Subcutaneous abdominal adipose tissue (tissue), 5 donors: ENCODE measurements around the gene PEX12.

Experiments used
- H3K27ac ChIP-seq: one replicate; pipeline ENCODE4 v1.7.0; 2013; ENCODE audit warnings: low read depth, mild to moderate bottlenecking, inconsistent platforms, low read length, moderate library complexity
- H3K27me3 ChIP-seq, 5 donors: one replicate each; pipeline ENCODE4 v1.7.0; 2013; ENCODE audit warnings: low read length in 5 of 5, inconsistent platforms in 1 of 5; ENCODE audit not compliant: control insufficient read depth in 5 of 5, insufficient read depth in 4 of 5
- H3K36me3 ChIP-seq, 5 donors: one replicate each; pipeline ENCODE4 v1.7.0; 2013; ENCODE audit warnings: low read length in 5 of 5; ENCODE audit not compliant: control insufficient read depth in 5 of 5, insufficient read depth in 5 of 5
- H3K4me1 ChIP-seq, 5 donors: one replicate each; pipeline ENCODE4 v1.7.0; 2013; ENCODE audit warnings: low read length in 5 of 5, mild to moderate bottlenecking in 3 of 5, moderate library complexity in 1 of 5; ENCODE audit not compliant: control insufficient read depth in 5 of 5, insufficient read depth in 5 of 5
- H3K4me3 ChIP-seq, 5 donors: one replicate each; pipeline ENCODE4 v1.7.0; 2013; ENCODE audit warnings: low read length in 5 of 5, low read depth in 1 of 5
- H3K9ac ChIP-seq, 5 donors: one replicate each; pipeline ENCODE4 v1.7.0; 2013; ENCODE audit warnings: low read length in 5 of 5, mild to moderate bottlenecking in 4 of 5, moderate library complexity in 3 of 5
- H3K9me3 ChIP-seq, 5 donors: one replicate each; pipeline ENCODE4 v1.7.0; 2013; ENCODE audit warnings: low read length in 5 of 5; ENCODE audit not compliant: control insufficient read depth in 5 of 5
- donor health status: healthy.
- donor health status: healthy.
- donor health status: healthy.
- donor health status: healthy.
- donor health status: healthy.

Gene PEX12

DNA sequence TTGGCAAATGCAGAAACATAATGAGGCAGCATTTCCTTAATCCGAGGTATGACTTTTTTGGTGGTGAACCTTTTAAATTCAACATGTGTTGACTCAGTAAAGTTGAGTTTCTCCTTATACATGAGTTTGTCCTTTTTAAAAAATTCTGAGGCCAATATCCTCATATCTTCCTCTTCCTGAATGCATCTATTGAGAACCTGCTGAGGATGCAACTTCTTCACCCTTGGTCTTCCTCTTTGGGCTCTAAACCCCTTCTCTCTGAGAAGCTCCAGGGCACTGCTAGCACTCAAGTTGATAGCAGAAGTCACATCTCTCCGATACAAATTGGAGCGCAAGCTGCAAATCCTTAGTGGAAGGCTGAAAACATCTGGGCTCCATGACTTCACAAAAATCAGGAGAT, 21.0 kb downstream of the PEX12 start:
- Histone ChIP-seq H3K9ac (no peak overlapping the region), H3K9me3 (no peaks in the 10 kb centered on the region), H3K4me3 (no peak overlapping the region), H3K27me3 (peaks cover 0 to 6% (median 0%) of the 10 kb centered on the region in 5 donors), H3K36me3 (no peaks in the 10 kb centered on the region), H3K27ac (no peak overlapping the region), H3K4me1 (no peaks in the 10 kb centered on the region)

DNA sequence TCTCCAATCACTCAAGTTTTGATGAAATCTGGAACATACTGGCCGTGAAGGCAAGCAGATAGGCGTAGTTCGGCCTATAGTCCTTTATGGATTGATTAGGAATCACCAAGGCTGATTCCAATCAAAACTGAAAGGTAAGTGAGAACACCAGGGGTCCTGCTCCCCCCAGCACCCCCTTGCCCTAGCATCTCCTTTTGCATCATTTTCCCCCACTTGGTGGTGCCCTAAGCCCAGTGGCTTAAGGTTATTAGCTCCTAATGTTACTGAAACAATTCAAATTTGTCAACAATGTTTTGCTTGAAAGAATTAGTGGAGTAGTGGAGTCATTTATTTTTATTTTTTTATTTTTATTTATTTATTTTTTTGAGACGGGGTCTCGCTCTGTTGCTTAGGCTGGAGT, 22.7 kb downstream of the PEX12 start:
- H3K27ac ChIP-seq: no peak overlapping the region
- H3K36me3 ChIP-seq: no peaks in the 10 kb centered on the region
- no peak overlapping the region for H3K4me3 ChIP-seq
- peaks cover 0 to 6% (median 0%) of the 10 kb centered on the region in 5 donors for H3K27me3 ChIP-seq
- H3K9ac ChIP-seq: no peak overlapping the region
- no peaks in the 10 kb centered on the region for H3K9me3 ChIP-seq
- no peaks in the 10 kb centered on the region for H3K4me1 ChIP-seq

DNA sequence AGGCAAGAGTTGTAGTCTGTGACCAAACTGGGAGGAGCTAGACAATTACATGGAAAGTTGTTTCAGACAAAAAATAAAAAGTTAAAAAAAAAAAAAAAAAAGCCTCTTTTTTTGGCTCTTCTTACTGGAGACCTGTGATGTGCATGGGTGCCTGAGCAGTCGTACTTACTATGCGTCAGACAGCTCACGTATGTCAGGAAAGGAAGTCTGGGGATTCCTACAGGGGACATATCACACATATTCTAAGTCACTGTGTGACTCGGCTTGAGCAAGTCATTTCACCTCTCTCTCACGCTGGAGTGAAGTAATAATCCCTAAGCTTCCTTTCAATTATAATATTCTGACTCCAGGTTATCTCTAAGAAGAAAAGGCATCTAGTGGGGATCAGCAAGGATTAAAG, 23.7 kb downstream of the PEX12 start:
- Histone ChIP-seq H3K36me3 (no peaks in the 10 kb centered on the region), H3K27me3 (peaks cover 0 to 6% (median 0%) of the 10 kb centered on the region in 5 donors), H3K4me3 (no peak overlapping the region), H3K9ac (no peak overlapping the region), H3K27ac (no peak overlapping the region), H3K4me1 (no peaks in the 10 kb centered on the region), H3K9me3 (no peaks in the 10 kb centered on the region)

DNA sequence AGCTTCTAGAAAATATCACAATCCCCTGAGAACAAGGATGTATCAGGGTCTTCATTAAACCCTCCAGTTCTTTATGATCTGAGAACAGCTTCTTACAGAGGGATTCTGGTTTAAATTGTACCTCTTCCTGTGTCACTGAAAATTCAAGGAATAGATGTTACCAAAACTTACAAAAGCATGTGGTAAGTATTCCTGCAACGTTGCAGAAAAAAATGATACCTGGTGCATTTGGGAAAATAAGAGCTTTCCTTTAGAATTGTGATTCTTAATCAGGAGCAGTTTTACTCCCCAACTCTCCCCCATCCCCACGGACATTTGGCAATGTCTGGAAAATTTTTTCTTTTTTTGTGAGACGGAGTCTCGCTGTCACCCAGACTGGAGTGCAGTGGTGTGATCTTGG, 25.1 kb downstream of the PEX12 start:
- Histone ChIP-seq H3K4me3 (no peak overlapping the region), H3K27me3 (peaks cover 0 to 4% (median 0%) of the 10 kb centered on the region in 5 donors), H3K36me3 (no peaks in the 10 kb centered on the region), H3K9me3 (no peaks in the 10 kb centered on the region), H3K27ac (no peak overlapping the region), H3K9ac (no peak overlapping the region), H3K4me1 (peaks cover 0 to 2% (median 0%) of the 10 kb centered on the region in 5 donors)

DNA sequence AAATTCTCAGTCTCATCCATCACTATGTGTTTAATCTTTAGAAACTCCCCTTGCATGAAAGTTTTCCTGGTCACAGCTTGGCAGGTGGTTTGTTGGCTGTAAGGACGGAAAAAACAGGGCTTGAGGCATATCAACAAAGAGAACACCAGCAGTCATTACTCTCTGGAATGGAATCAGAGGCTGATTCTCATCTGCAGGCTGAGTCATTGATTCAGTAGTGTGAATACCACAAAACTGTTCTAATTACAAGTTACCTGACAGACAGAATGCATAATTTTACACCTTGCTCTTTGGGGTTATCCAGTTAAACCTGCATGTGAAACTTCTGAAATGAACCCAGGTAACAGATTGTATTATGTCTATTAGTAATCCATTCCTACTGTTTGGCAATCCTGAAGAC, 29.4 kb downstream of the PEX12 start:
- H3K9me3 ChIP-seq: no peaks in the 10 kb centered on the region
- H3K36me3 ChIP-seq: no peaks in the 10 kb centered on the region
- H3K27me3 ChIP-seq: peaks cover 0 to 4% (median 0%) of the 10 kb centered on the region in 5 donors
- no peak overlapping the region for H3K4me3 ChIP-seq
- H3K9ac ChIP-seq: no peak overlapping the region
- peaks cover 0 to 8% (median 0%) of the 10 kb centered on the region in 5 donors for H3K4me1 ChIP-seq
- no peak overlapping the region for H3K27ac ChIP-seq

DNA sequence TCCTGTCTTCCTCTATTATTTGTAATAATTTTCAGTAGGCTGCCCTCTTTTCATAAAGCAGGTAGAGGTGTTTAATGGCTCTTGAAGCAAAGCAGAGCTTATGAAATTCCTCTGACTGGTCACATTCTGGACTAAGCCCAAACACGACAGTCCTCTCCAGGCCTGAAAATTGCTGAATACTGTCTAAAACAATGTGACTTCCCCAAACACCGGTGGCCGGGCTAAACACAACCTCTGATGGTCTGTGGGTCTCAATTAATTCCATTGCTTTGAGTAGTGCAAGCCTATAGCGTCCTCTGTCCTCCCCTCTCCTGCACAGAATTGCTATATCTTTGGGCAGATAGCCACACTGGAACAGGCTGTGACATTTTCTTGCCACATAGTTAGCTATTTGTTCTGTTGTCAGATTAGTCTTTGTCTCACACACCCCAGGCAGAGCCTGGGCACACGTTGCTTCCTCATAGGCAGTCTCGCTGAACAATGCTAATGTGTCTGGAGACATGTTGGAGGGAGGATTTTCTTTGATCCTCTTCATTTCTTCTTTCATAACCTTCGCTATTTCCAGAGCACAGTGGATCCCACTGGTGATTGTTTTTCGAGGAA, 30.1 kb downstream of the PEX12 start:
- H3K9me3 ChIP-seq: no peaks in the 10 kb centered on the region
- H3K27ac ChIP-seq: no peak overlapping the region
- H3K27me3 ChIP-seq: peaks cover 0 to 4% (median 0%) of the 10 kb centered on the region in 5 donors
- H3K36me3 ChIP-seq: no peaks in the 10 kb centered on the region
- H3K4me3 ChIP-seq: no peak overlapping the region
- H3K4me1 ChIP-seq: peaks cover 0 to 11% (median 0%) of the 10 kb centered on the region in 5 donors
- H3K9ac ChIP-seq: no peak overlapping the region

DNA sequence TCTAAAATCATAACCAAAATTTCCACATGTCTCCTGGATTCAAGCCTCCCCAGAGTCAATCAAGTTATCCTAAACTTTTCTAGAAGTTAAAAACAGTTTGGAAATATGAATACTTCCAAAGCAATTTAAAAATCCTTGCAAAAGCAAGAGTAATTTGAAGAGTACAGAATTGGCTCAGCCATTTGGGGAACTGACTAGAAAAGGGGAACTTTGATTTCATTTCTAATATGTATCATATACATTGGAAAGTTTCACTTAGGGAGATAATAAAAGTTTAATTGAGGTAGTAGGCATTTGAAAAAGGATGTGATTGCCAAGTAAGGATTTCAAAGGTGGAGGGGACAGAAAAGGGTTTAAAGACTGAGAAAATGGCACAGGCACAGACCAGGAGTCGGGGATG, 31.9 kb downstream of the PEX12 start:
- peaks cover 0 to 17% (median 0%) of the 10 kb centered on the region in 5 donors for H3K4me1 ChIP-seq
- no peak overlapping the region for H3K9ac ChIP-seq
- H3K4me3 ChIP-seq: no peak overlapping the region
- H3K36me3 ChIP-seq: no peaks in the 10 kb centered on the region
- H3K9me3 ChIP-seq: no peaks in the 10 kb centered on the region
- H3K27me3 ChIP-seq: no peaks in the 10 kb centered on the region
- H3K27ac ChIP-seq: no peak overlapping the region

DNA sequence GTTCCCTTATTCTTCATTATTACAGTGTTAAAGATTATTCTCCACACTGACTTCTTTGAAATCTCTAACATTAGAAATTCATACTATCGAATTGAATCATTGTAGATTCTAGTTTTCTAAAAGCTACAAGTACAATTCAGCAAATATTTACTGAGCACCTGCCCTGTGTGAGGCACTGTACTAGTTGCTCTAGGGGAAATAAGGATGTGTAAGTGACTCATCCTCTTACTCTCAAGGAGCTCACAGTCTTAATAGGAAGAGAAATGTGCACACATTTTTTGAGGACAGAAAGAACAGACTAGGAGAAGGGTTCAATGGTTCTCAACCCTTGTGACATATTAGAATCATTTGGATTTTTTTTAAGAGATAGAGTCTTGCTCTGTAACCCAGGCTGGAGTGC, 33.2 kb downstream of the PEX12 start:
- peaks cover 0 to 28% (median 5%) of the 10 kb centered on the region in 5 donors for H3K4me1 ChIP-seq
- no peaks in the 10 kb centered on the region for H3K9me3 ChIP-seq
- no peak overlapping the region for H3K4me3 ChIP-seq
- H3K36me3 ChIP-seq: no peaks in the 10 kb centered on the region
- no peak overlapping the region for H3K27ac ChIP-seq
- no peaks in the 10 kb centered on the region for H3K27me3 ChIP-seq
- H3K9ac ChIP-seq: no peak overlapping the region

DNA sequence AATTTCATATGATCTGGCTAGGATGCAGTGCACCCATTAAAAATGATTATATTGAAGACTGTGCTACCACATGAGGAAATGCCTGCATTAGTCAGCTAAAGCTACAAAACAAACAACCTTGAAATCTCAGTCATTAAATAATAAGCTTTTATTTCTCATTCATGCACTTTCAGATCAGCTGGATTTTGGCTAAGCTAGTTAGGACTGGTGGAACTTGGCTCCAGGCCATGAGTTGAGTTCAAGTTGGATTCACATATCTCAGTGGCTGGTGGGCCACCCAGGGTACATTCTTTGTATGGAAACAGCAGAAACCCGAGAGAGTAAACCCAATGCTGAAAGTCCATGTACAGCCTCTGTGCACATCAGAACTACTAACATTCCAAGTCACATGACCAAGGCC, 34.5 kb downstream of the PEX12 start:
- Histone ChIP-seq H3K9me3 (no peaks in the 10 kb centered on the region), H3K4me3 (no peak overlapping the region), H3K9ac (no peak overlapping the region), H3K4me1 (peaks cover 0 to 37% (median 15%) of the 10 kb centered on the region in 5 donors), H3K27ac (no peak overlapping the region), H3K27me3 (no peaks in the 10 kb centered on the region), H3K36me3 (no peaks in the 10 kb centered on the region)

DNA sequence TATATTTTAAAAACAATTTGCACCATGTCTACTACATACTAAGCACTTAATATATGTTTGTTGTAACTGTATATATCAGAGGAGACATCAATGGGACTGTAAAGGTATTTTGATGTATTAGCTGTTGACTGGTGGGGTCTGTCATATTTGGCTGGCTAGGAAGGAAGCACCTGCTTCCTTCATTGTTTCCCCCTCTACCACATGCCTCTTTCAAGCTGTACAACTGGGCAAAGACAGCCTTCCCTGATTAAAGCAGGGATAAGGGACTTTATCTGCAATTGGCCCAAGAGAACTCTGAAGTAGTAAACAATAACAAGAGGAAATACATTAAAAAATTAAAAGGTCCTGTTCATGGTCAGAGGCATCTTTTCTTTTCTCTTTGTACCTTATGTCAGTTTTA, 35.4 kb downstream of the PEX12 start:
- H3K27me3 ChIP-seq: no peaks in the 10 kb centered on the region
- H3K4me3 ChIP-seq: no peak overlapping the region
- H3K27ac ChIP-seq: no peak overlapping the region
- H3K9me3 ChIP-seq: no peaks in the 10 kb centered on the region
- H3K4me1 ChIP-seq: peaks cover 0 to 46% (median 20%) of the 10 kb centered on the region in 5 donors
- no peak overlapping the region for H3K9ac ChIP-seq
- no peaks in the 10 kb centered on the region for H3K36me3 ChIP-seq
